ENCODE data around the gene ROR2.
A peak's percentile ranks its signal among the peaks of the same experiment; 100 is the strongest.

The ROR2 gene

DNA sequence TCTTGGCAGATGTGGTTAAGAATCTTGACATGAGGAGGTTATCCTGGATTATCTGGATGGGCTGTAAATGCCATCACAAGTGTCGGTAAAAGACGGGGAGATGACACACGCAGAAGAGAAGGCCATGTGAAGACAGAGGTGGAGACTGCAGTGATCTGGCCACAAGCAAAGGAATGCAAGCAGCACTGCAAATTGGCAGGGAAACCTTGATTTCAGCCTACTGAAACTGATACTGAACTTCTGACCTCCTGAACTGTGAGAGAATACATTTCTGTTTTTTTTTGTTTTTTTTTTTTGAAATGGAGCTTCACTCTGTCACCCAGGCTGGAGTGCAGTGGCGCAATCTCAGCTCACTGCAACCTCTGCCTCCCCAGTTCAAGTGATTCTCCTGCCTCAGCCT lies 433.9 kb downstream of the ROR2 start:
- DNase-seq (ENCODE audit: low spot score), result no peak

- peak; percentile 75 for DNase-seq (ENCODE audit: low spot score)
Measured at GRCh38 chr9:91515074-91515687, 434.8 kb downstream of the ROR2 start.

All from COLO829 (cell line).